SK-MEL-5 (cell line): Measurements from ENCODE around the gene LRP4. TPM values are rescaled to one million over a fixed set of nuclear protein-coding genes. Genes with fewer than 3 reads are reported as not detected.

Experiments
- DNase-seq: peaks from one replicate; pipeline ENCODE4 v3.0.0-alpha.2; 2016; ENCODE audit warnings: low read depth, low spot score
- in situ Hi-C: cut with HindIII; loops from 2 replicates; pipeline ENCODE4 v1.10.0; 2016; ENCODE audit warnings: low sequenced_read_pairs, high pct_unique_total_duplicates, low pct_unique_long_range_greater_than_20kb
- total RNA-seq: library from RNA; depleted of rRNA; stranded (reverse); fragments of >200 nt; shearing (Covaris generic); gene quantifications from 2 replicates; pipeline ENCODE4 v1.2.3, GENCODE V29; 2014

The LRP4 gene
- total RNA-seq, 1 experiment from 2014 or later, result 7.8 TPM

DNA sequence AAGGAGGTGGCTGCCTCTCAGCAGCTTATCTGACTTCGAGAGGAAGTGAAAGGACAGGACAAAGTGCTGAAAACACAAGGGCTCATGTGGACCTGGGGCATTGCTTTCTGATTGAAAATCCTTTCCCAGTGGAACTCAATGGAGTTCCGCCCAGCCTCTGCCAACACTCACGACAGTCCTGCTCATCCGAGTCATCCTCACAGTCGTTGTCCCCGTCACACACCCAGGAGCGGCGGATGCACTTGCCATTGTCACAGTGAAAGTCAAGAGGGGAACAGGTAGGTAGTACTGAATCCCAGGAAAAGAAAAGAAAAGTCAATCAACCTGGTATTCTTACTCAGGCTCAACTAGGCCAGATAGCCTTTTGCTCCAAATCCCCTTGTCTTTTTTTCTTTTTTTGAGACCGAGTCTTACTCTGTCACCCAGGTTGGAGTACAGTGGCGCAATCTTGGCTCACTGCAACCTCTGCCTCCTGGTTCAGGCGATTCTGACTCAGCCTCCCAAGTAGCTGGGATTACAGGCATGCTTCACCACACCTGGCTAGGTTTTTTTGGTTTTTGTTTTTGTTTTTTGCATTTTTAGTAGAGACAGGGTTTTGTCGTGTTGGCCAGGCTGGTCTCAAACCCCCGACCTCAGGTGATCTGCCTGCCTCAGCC, 18.1 kb downstream of the LRP4 start:
- in situ Hi-C loops, result no loop called here
- no peak for DNase-seq

GRCh38 chr11:46899501-46900025, 18.8 kb downstream of the LRP4 start:
- in situ Hi-C loops, result no loop called here
- no peak for DNase-seq

GRCh38 chr11:46898396-46899095, 19.8 kb downstream of the LRP4 start:
- in situ Hi-C loops, result no loop called here

DNA sequence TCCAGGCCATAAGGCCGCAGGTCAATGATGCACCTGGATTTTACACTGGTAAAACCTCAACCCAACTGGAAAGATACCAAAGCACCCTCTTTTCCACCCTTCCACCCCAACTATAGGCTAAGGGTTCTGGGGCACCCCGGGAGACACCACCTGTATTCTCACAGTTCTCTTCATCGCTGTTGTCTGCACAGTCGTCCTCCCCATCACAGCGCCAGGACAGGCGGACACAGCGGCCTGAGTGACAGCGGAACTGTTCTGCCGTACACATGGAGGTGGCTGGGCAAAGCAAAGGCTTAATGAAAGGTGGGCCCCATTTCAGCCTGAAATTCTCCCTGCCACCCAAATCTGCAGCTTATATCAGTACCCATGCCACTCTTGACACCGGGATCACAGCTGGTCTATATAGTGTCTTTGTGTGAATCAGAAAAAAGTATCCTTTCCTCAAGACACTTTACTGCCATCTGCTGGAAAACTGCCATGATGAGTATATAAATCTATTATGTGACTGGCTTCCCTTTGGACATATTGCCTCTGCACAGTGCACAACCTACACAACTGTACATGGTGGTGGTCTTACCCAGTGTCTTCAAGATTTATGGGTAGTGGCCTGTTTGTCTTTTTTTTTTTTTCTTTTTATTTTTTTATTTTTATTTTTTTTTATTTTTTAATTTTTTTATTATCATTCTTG, 21.5 kb downstream of the LRP4 start:
- in situ Hi-C loops, result no loop called here
- peak; percentile 79 for DNase-seq

More at GRCh38 chr11:46898396-46899095, 19.8 kb downstream of the LRP4 start:
- DNase-seq, result no peak

- in situ Hi-C loops, result no loop called here
- DNase-seq, result no peak
Observed at GRCh38 chr11:46895821-46896220, 22.5 kb downstream of the LRP4 start.

- no peak for DNase-seq
- in situ Hi-C loops, result no loop called here
Observed at GRCh38 chr11:46894961-46895360, 23.4 kb downstream of the LRP4 start.

DNA sequence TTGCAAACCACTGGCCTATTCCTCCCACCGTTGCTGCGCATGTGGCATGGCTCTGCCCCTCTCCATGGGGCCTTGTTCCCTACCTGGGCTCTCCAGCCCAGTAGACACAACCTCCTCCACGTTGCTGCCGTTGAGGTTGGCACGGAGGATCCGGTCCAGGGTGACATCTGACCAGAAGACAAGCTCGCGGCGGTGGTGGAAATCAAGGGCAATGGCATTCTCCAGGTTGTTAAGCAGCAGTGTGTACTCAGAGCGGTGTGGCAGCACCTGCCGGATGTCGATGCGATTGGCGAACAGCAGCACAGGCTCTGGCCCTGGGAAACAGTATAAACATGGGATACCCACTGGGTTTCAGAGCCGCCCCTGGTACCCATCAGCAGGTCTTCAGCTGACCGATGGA, 23.8 kb downstream of the LRP4 start:
- DNase-seq, result no peak
- in situ Hi-C loops, result no loop called here

DNA sequence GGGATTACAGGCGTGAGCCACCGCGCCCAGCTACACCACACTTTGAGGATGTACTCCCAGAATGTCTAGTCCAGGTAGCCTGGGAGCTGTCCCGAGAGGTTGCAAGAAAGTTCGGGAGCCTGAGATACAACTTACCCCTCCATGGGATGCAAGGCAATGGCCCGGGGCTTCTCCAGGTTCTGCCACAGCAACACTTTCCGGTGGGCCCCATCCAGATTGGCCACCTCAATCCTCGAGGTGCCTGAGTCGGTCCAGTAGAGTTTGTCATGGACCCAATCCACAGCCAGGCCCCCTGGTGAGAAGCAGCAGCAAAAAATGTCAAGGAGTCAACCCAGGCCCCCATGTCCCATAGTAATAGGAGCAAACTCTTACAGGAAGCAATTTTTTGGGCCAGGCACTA, 25.5 kb downstream of the LRP4 start:
- no peak for DNase-seq
- in situ Hi-C loops, result no loop called here

GRCh38 chr11:46892109-46892508, 26.2 kb downstream of the LRP4 start:
- in situ Hi-C loops, result no loop called here

GRCh38 chr11:46890665-46891064, 27.7 kb downstream of the LRP4 start:
- in situ Hi-C loops, result no loop called here
- DNase-seq, result peak; percentile 11

More at GRCh38 chr11:46892109-46892508, 26.2 kb downstream of the LRP4 start:
- DNase-seq, result no peak

DNA sequence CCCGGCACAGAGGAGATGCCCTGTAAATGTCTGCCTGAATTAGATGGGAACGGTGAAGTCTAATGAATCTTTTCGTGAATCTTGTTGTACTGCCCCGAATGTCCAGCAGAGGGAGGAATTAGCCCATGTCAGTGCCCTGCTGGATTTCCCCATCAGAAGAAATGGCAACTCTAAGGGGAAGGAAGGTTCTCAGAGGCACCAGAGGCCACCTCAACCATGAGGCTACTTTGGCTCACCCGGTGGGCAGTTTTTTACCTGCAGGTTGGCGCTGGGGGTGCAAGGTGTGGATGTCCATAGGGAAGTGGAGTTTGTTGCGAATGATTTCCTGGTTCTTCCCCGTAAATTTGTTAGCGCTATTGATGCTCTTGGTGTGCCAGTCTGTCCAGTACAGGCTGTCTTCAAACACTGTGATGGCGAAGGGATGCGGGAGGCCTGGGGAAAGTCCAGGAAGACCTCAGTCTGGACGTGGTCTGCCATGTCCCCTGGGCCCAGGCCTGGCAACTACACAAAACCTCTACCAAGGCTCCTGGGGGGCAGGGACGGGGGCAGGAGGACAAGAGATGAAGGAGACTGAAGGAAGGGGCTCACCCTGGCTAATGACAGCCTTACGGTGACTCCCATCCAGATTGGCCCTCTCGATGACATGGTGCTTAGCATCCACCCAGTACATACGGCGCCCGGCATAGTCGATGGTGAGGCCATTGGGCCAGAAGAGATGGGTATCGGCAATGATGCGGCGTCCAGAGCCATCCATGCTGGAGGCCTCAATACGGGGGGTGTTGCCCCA, 28.5 kb downstream of the LRP4 start:
- in situ Hi-C loops, result no loop called here
- peak; percentile 82 for DNase-seq

- DNase-seq, result no peak
- in situ Hi-C loops, result no loop called here
Observed at GRCh38 chr11:46889251-46889650, 29.1 kb downstream of the LRP4 start.

GRCh38 chr11:46888636-46889035, 29.7 kb downstream of the LRP4 start:
- no peak for DNase-seq
- in situ Hi-C loops, result no loop called here

DNA sequence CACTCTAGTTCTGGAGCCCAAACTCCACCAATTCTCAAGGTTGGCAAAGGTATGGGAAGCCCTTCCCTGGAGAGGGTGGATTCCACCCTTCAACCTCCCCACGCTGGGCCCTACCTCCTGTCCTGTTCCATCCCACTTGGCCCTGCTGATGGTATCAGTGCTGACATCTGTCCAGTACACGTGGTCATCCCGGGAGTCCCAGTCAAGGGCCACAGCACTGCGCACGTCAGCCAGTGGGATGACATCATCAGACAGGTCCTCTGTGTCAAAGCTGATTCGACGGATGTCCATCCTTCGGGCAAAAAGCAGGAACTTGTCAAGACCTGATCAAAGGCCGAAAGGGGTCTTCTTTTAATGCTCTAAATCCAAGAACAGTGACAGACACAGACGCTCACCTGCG, 32.1 kb downstream of the LRP4 start:
- in situ Hi-C loops, result no loop called here
- DNase-seq, result no peak

- in situ Hi-C loops, result no loop called here
- no peak for DNase-seq
Observed at GRCh38 chr11:46879056-46879585, 39.2 kb downstream of the LRP4 start.

DNA sequence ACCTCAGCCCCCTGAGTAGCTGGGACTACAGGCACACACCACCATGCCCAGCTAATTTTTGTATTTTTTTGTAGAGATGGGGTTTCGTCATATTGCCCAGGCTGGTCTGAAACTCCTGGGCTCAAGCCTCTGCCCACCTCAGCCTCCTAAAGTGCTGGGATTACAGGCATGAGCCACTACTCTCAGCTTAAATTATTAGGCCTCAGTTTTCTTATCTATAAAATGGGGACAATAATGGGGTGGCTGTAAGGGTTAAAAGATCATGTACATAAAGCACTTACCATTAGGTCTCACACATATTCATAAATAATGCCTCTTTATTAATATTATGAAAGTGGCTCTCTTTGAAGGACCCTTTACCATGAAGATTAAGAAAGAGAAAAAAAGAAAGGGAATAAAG, 40.8 kb downstream of the LRP4 start:
- DNase-seq, result no peak
- in situ Hi-C loops, result no loop called here

DNA sequence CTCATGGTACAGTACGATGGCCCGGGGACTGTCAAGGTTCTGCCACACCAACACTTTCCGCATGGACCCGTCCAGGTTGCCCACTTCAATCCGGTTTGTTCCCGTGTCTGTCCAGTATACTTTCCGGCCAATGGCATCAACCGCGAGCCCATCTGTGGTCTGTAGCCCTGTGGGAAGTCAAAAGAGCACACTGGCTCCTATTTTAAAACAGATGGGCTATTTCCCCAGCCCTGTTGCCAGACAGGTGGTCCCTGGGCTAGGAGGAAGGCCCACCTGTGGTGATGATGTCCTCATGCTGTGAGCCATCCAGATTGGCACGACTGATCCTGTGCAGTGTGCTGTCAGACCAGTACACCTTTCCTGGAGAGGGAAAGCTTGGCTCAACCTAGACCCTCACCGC, 41.9 kb downstream of the LRP4 start:
- DNase-seq, result no peak
- in situ Hi-C loops, result no loop called here

DNA sequence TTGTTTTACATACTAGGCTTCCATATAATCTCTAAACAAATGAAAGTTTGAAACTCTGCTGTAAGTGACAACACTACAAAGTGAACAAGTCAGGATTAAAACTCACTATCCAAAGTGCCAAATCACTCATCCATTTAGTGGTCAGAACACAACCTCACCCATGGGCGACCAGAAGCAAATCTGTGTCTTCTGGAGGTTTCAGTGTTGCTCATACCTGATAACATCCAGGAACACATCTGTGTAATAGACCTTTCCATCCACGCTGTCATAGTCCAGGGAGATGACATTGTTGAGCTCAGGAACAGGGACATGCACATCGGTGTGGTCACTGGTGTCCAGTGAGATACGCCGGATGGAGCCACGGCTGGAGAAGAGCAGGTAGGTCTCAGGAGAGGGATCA, 43.8 kb downstream of the LRP4 start:
- no peak for DNase-seq
- in situ Hi-C loops, result no loop called here
